Measurements from ENCODE around the gene ABHD16A.

ABHD16A gene

DNA sequence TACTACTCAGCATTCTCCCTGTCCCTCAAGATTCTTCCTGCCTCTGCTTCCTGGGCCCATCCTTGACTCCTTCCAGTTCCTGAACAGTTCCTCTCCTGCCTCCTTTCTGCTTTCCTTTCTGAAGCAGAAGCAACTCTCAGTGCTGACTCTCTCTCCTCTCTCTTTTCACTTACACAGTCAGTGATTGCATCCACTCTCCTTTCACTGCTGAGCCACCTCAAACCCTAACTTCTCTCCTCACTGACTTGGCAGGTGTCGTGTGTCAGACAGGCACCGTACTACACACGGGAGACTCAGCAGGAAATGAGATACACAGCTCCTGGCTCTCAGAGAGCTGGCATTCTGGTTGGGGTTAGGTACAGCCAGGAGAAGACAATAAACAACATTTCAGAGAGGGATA is 5.6 kb downstream of the ABHD16A start:
- TF ChIP-seq, protein P1, sequence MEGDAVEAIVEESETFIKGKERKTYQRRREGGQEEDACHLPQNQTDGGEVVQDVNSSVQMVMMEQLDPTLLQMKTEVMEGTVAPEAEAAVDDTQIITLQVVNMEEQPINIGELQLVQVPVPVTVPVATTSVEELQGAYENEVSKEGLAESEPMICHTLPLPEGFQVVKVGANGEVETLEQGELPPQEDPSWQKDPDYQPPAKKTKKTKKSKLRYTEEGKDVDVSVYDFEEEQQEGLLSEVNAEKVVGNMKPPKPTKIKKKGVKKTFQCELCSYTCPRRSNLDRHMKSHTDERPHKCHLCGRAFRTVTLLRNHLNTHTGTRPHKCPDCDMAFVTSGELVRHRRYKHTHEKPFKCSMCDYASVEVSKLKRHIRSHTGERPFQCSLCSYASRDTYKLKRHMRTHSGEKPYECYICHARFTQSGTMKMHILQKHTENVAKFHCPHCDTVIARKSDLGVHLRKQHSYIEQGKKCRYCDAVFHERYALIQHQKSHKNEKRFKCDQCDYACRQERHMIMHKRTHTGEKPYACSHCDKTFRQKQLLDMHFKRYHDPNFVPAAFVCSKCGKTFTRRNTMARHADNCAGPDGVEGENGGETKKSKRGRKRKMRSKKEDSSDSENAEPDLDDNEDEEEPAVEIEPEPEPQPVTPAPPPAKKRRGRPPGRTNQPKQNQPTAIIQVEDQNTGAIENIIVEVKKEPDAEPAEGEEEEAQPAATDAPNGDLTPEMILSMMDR (IDR thresholded peaks at IDR 0.05; ENCODE audit: borderline replicate concordance, control extremely low read depth, extremely low read depth, insufficient read depth, missing control alignments), result no peak
- no peak for DNase-seq (ENCODE audit: low spot score)
- in situ Hi-C loops (cut with MboI; ENCODE audit: low sequenced_read_pairs, unreplicated experiment), result no loop called here

DNA sequence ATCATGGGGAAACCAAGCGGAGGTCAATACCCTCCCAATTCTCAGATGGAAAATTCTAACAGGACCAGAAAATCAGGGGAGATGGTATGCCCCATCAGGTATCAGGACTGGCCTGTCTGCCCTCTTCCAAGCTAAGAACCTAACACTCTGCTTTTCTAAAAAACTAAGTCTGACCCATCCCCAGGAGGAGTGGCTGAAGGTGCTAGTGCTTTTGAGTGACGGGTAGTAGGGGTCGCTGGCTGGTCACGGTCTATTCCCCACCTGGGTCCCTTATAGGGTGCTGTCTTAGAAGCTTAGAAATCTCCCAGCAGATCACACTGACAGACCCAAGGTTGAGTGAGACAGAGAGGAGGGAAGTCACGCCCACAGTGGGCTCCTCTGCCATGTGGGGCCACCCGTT is 9.6 kb downstream of the ABHD16A start:
- in situ Hi-C loops (cut with MboI; ENCODE audit: low sequenced_read_pairs, unreplicated experiment), result no loop called here
- TF ChIP-seq, protein P1 (IDR thresholded peaks at IDR 0.05; ENCODE audit: borderline replicate concordance, control extremely low read depth, extremely low read depth, insufficient read depth, missing control alignments), result no peak
- DNase-seq (ENCODE audit: low spot score), result no peak

DNA sequence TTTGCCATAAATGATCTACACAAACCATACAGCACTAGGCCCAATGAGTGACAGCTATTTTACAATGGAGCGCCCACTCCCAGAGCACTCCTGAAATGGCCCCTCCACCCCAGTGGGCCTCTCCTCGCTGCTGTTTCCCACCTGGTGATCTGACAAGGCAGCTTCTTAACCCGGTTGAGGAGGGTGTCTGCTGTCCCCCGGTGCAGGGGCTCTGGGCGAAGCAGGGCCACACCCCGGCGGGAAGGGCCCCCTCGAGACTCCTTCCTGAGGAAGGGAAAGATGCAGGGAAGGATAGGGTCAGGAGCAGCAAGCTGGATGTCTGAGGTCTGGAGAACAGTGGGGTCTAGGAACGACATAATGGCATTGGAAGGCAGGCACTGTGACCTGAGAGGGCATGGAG is 10.2 kb downstream of the ABHD16A start:
- DNase-seq (ENCODE audit: low spot score), result no peak
- TF ChIP-seq, protein P1 (IDR thresholded peaks at IDR 0.05; ENCODE audit: borderline replicate concordance, control extremely low read depth, extremely low read depth, insufficient read depth, missing control alignments), result no peak
- in situ Hi-C loops (cut with MboI; ENCODE audit: low sequenced_read_pairs, unreplicated experiment), result no loop called here

DNA sequence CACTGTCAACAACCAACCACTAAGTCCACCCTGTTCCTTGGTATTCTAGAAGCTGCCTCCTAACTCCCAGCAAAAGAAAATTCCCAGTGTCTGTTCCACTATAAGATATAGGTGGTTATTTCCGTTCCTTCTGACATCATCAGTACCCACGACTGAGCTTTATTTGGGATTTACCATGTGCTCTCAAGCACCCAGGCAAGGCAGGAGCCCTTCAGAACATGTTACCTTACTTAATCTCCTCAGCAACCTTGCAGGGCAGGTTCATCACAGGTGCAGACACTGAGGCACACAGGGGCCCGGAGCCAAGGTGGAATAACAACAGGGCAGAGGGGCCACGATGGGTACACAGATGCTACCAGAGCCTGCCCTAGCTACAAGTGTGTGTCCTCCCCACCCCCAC is 10.8 kb downstream of the ABHD16A start:
- no peak for DNase-seq (ENCODE audit: low spot score)
- in situ Hi-C loops (cut with MboI; ENCODE audit: low sequenced_read_pairs, unreplicated experiment), result no loop called here
- TF ChIP-seq, protein P1 (IDR thresholded peaks at IDR 0.05; ENCODE audit: borderline replicate concordance, control extremely low read depth, extremely low read depth, insufficient read depth, missing control alignments), result no peak

DNA sequence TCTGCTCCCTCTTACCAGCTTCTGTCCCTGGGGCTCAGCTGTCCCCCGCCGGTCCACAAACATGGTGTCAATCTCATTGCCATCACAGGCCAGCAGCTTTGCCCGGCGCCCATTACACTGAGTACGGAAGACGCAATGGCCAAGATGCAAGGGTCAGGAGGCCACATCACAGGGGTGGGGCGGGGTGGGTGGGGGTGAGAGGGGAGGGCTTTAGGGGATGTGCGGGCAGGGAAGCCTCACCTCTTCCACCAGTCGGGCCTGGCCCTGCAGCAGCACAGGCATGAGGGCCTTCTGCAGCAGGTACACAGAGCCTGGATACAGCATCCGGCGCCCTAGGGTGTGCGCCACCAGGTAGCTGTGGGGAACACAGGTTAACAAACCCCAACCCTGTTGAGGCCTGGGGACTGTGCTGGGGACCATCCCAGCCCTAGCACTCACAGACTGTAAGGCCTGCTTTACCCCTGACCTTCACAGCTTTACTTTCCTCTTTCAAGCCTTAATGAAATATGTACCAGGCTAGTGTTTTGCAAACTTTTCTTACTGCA is 11.5 kb downstream of the ABHD16A start:
- DNase-seq (ENCODE audit: low spot score), result no peak
- TF ChIP-seq, protein P1 (IDR thresholded peaks at IDR 0.05; ENCODE audit: borderline replicate concordance, control extremely low read depth, extremely low read depth, insufficient read depth, missing control alignments), result no peak
- in situ Hi-C loops (cut with MboI; ENCODE audit: low sequenced_read_pairs, unreplicated experiment), result no loop called here

DNA sequence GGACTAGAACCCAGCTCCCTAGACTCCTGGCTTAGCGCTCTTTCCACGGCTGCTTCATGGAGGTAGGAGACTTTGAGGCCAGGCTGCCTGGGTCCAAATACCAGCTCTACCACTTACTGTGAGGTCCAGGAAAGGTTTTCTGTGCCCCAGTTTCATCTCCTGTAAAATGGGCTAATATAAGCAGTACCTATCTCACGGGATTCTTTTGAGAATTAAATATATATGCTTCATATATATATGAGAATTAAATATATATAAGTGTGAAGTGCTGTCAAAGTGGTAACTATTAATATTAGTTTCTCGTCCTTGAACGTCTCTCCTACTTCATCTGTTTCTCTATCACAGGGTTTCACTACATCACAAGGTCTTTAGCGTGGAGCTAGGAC is 12.1 kb downstream of the ABHD16A start:
- DNase-seq (ENCODE audit: low spot score), result no peak
- TF ChIP-seq, protein P1 (IDR thresholded peaks at IDR 0.05; ENCODE audit: borderline replicate concordance, control extremely low read depth, extremely low read depth, insufficient read depth, missing control alignments), result no peak
- in situ Hi-C loops (cut with MboI; ENCODE audit: low sequenced_read_pairs, unreplicated experiment), result no loop called here
